HG02852 (cell line): ENCODE data around the gene ATP1A1.

Experiments
- ATAC-seq: cut with Tn5 transposase; IDR thresholded peaks from one replicate; pipeline ENCODE4 v1.9.1; 2021; ENCODE audit warnings: mild to moderate bottlenecking, moderate library complexity; ENCODE audit not compliant: unreplicated experiment

ATP1A1 gene

GRCh38 chr1:116343019-116343418 is 30.0 kb upstream of the ATP1A1 start:
- ATAC-seq = no peak

- ATAC-seq = no peak
Measured at GRCh38 chr1:116345011-116345410, 28.0 kb upstream of the ATP1A1 start.

GRCh38 chr1:116345843-116346242 is 27.2 kb upstream of the ATP1A1 start:
- ATAC-seq = no peak

GRCh38 chr1:116346943-116347673 is 25.9 kb upstream of the ATP1A1 start:
- ATAC-seq = no peak

GRCh38 chr1:116347696-116348095 is 25.3 kb upstream of the ATP1A1 start:
- no peak for ATAC-seq

- ATAC-seq = no peak
Measured at GRCh38 chr1:116350097-116350645, 22.9 kb upstream of the ATP1A1 start.

GRCh38 chr1:116351914-116352313 is 21.1 kb upstream of the ATP1A1 start:
- no peak for ATAC-seq

- no peak for ATAC-seq
Measured at GRCh38 chr1:116352349-116352813, 20.7 kb upstream of the ATP1A1 start.

- no peak for ATAC-seq
Measured at GRCh38 chr1:116353155-116353554, 19.9 kb upstream of the ATP1A1 start.

GRCh38 chr1:116356067-116356466 is 17.0 kb upstream of the ATP1A1 start:
- no peak for ATAC-seq

- no peak for ATAC-seq
Measured at GRCh38 chr1:116356673-116357072, 16.4 kb upstream of the ATP1A1 start.

- ATAC-seq = no peak
Measured at GRCh38 chr1:116357487-116357886, 15.6 kb upstream of the ATP1A1 start.

GRCh38 chr1:116359060-116359830 is 13.8 kb upstream of the ATP1A1 start:
- no peak for ATAC-seq

- no peak for ATAC-seq
Measured at GRCh38 chr1:116359871-116360270, 13.2 kb upstream of the ATP1A1 start.

- no peak for ATAC-seq
Measured at GRCh38 chr1:116360429-116361173, 12.4 kb upstream of the ATP1A1 start.

- no peak for ATAC-seq
Measured at GRCh38 chr1:116361648-116362047, 11.4 kb upstream of the ATP1A1 start.

GRCh38 chr1:116362050-116362449 is 11.0 kb upstream of the ATP1A1 start:
- no peak for ATAC-seq

- ATAC-seq = no peak
Measured at GRCh38 chr1:116365353-116365780, 7.7 kb upstream of the ATP1A1 start.

- ATAC-seq = no peak
Measured at GRCh38 chr1:116365857-116366256, 7.2 kb upstream of the ATP1A1 start.

GRCh38 chr1:116367256-116367945 is 5.6 kb upstream of the ATP1A1 start:
- no peak for ATAC-seq

GRCh38 chr1:116368241-116368640 is 4.8 kb upstream of the ATP1A1 start:
- no peak for ATAC-seq
